DOHH2 (cell line): Measurements from ENCODE around the gene MARS1.

Source experiments
- CTCF ChIP-seq: fragments of 200-600 bp; sonication (generic); IDR thresholded peaks from one replicate; pipeline ENCODE4 v1.5.1; 2014; ENCODE audit warnings: antibody characterized with exemption, mild to moderate bottlenecking, low read depth, low read length; ENCODE audit not compliant: poor library complexity, severe bottlenecking
- EZH2phosphoT487 ChIP-seq: fragments of 200-600 bp; sonication (generic); IDR thresholded peaks from 2 replicates; pipeline ENCODE4 v1.6.1; 2017; ENCODE audit warnings: borderline replicate concordance, mild to moderate bottlenecking, antibody characterized with exemption, low read length, moderate library complexity, mixed read lengths

DNA sequence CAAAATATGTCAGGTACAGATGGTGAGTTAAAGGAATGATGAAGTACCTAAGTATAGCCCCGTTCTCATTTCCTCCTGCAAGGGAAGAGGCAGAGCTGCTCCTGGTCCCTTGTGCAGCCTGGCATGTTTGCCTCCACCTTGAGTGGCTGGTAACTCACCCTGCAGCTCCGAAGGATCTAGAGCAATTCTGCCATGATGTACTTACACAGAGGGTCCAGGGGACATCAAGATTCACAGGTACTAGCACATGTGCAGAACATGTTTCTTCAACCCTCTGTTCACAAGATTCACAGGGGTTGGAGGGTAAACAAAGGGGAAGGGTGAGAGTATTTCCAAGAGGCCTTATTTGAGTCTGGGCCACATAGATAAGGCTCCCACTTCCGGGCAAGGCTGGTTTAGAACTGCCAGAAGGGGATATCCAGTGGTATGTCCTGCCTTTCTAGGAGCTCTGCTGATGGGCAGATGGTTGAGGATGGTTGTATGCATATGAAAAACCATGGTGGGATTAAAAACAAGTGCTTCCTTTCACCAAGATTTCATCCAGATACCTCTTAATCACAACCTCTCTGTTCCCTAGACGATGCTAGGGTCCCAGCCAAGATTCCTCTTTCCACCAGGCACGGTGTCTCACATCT, 51.4 kb downstream of the MARS1 start:
- TF ChIP-seq EZH2phosphoT487: no peak
- TF ChIP-seq CTCF: no peak
